ENCODE results near the gene ARMC8.
"Not testable (repeated sequence)": the region's sequence is repeated elsewhere in the genome, so short reads cannot be mapped to it uniquely, and the experiment has no call there.

Gene ARMC8, protein sequence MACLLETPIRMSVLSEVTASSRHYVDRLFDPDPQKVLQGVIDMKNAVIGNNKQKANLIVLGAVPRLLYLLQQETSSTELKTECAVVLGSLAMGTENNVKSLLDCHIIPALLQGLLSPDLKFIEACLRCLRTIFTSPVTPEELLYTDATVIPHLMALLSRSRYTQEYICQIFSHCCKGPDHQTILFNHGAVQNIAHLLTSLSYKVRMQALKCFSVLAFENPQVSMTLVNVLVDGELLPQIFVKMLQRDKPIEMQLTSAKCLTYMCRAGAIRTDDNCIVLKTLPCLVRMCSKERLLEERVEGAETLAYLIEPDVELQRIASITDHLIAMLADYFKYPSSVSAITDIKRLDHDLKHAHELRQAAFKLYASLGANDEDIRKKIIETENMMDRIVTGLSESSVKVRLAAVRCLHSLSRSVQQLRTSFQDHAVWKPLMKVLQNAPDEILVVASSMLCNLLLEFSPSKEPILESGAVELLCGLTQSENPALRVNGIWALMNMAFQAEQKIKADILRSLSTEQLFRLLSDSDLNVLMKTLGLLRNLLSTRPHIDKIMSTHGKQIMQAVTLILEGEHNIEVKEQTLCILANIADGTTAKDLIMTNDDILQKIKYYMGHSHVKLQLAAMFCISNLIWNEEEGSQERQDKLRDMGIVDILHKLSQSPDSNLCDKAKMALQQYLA

DNA sequence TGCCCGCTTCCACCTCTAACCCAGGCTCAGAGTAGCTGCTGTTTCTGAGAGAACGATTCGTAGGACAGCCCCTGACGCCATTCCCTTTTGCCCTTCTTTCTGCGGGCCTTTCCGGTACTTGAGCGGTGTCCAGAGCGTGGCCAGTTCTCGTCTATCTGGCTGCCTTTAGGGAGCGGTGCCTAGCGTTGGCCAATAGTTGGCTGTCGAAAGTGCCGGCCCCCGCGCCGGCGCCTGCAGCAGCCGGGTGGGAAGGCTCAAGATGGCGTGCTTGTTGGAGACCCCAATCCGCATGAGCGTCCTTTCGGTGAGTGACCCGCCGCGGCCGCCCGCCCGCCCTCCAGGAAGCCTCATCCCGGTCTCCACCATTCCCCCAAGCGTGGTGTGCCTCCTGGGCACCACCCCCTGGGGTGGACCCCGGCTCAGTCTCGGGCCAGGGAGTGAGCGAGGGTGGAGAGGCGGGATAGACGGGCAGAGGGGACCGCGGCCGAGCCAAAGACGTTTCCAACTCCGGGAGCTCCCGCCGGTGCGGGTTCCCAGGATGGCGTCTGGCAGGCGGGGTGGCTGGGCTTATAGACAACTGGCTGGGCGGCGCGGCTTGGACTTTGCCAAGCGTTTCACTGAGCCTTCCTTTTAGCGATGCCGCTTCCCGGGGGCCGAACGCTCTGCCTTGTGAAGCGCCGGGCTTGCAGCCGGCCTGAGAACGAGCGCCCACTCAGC lies at the start of gene ARMC8:
TSS of gene ARMC8 (plus strand) at position 6 of the 717 bp plus-strand sequence. CDS start at position 260, 254 bp downstream.
- no peak for DNase-seq (ENCODE audit: extremely low read depth, low read depth)

DNA sequence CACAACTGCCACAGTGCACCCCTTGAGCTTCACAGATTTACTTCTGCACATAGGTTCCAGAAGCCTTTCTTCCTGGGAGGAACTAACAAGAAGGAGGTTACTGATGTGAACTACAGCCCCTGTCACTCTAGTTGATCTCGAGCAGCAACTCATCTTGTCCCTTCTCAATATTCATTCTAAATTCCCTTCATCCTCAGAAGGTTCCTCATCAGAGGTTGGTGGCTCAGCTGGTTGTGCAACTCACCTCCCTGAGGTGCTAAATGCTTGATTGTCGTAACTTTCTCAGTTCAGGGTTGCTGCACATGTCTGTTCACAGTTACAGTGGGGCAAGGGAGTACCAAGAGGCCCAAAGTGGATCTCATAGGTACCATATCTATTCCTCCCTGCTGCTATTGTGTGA lies 49.2 kb upstream of the ARMC8 start:
- no peak for DNase-seq (ENCODE audit: extremely low read depth, low read depth)
- TF ChIP-seq, protein P1, sequence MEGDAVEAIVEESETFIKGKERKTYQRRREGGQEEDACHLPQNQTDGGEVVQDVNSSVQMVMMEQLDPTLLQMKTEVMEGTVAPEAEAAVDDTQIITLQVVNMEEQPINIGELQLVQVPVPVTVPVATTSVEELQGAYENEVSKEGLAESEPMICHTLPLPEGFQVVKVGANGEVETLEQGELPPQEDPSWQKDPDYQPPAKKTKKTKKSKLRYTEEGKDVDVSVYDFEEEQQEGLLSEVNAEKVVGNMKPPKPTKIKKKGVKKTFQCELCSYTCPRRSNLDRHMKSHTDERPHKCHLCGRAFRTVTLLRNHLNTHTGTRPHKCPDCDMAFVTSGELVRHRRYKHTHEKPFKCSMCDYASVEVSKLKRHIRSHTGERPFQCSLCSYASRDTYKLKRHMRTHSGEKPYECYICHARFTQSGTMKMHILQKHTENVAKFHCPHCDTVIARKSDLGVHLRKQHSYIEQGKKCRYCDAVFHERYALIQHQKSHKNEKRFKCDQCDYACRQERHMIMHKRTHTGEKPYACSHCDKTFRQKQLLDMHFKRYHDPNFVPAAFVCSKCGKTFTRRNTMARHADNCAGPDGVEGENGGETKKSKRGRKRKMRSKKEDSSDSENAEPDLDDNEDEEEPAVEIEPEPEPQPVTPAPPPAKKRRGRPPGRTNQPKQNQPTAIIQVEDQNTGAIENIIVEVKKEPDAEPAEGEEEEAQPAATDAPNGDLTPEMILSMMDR (IDR thresholded peaks at IDR 0.05; ENCODE audit: low read depth, low read length), result no peak

More for the DNA sequence above, at the start of gene ARMC8:
- TF ChIP-seq, protein P1 (IDR thresholded peaks at IDR 0.05; ENCODE audit: low read depth, low read length), result no peak

DNA sequence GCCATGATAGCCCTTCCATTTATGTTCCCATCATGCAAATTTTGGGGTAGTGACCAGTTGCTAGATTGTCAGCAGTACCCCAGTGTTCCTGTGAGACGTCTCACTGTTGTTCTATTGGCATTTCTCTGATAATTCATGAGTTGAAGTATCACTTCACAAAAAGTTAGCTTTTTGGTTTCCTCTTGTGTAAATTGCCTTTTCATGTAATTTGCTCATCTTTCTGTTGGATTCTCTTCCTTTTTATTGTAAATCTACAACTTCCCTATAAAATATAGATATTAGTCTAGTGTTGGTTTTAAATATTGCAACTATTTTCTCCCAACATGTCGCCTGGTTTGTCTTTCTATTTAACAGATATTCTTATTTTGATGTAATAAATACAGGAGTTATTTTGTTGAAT lies 47.4 kb upstream of the ARMC8 start:
- TF ChIP-seq, protein P1 (IDR thresholded peaks at IDR 0.05; ENCODE audit: low read depth, low read length), result no peak
- no peak for DNase-seq (ENCODE audit: extremely low read depth, low read depth)

DNA sequence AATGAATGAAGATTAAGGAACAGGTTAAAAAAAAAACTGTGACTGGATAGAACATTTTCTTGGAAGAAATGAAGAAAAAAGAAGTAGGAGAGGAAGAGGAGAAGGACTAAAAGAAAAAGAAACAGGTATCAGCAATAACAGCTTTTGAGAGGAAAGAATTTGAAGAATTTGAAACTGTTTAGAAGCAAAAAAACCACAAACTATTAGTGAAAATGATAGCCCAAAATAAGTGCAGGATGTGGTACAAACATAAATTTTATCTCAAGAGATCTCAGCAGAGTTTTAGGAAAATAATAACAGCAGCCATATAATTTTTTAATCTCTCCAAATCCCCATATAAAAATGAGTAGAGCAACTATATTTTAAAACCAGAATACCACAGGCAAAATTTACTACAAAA lies 46.2 kb upstream of the ARMC8 start:
- DNase-seq (ENCODE audit: extremely low read depth, low read depth), result no peak

DNA sequence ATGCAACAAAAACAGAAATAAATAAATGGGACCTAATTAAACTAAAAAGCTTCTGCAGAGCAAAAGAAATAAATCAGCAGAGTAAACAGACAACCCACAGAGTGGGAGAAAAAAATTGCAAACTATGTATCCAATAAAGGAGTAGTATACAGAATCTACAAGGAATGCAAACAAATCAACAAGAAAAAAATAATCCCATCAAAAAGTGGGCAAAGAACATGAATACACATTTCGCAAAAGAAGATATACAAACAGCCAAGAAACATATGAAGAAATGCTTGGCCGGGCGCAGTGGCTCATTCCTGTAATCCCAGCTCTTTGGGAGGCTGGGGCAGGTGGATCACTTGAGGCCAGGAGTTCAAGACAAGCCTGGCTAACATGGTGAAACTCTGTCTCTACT lies 44.9 kb upstream of the ARMC8 start:
- not testable (repeated sequence) for DNase-seq (ENCODE audit: extremely low read depth, low read depth)

More for the DNA sequence above, 46.2 kb upstream of the ARMC8 start:
- TF ChIP-seq, protein P1 (IDR thresholded peaks at IDR 0.05; ENCODE audit: low read depth, low read length), result no peak

DNA sequence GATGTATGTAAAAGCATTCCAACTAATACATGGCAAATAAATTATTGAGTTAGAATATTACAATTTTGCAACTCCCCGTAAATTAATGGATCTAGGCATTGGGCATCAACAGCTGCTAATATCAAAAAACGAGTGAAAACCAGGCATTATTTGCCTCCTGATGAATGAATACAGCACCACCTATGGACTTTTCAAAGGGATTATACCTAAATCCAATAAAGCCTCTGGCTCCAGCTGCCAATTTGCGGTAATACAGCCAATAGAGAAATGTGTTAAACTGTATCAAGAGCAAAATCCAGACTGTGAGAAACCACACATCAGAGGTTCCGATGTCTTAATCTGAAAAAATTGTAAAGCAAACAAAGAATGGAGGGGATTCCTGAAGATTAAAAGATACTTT lies 38.6 kb upstream of the ARMC8 start:
- TF ChIP-seq, protein P1 (IDR thresholded peaks at IDR 0.05; ENCODE audit: low read depth, low read length), result no peak
- no peak for DNase-seq (ENCODE audit: extremely low read depth, low read depth)

DNA sequence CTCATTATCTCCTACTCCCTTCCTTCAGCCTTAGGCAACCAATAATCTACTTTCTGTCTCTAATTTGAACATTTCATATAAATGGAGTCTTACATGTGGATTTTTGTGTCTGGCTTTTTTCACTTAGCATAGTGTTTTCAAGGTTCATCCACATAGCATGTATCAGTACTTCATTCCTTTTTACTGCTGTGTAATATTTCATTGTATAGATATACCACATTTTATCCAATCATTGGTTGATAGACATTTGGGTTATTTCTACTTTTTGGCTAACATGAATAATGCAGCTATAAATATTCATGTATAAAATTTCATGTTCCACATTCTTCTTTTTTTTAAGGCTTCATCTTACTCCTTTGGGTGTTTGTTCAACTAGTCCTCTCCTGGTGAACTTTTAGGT lies 32.6 kb upstream of the ARMC8 start:
- DNase-seq (ENCODE audit: extremely low read depth, low read depth), result no peak
- TF ChIP-seq, protein P1 (IDR thresholded peaks at IDR 0.05; ENCODE audit: low read depth, low read length), result no peak

Measured in AG09319 (cell line).